Hepatic stellate cell (primary cell): ENCODE data around the gene DYNLL1.
"Not testable (repeated sequence)": the region's sequence is repeated elsewhere in the genome, so short reads cannot be mapped to it uniquely, and the experiment has no call there.

Source experiments
- DNase-seq: peaks from one replicate; pipeline ENCODE4 v3.0.0; 2011; ENCODE audit warnings: low spot score

Gene DYNLL1

DNA sequence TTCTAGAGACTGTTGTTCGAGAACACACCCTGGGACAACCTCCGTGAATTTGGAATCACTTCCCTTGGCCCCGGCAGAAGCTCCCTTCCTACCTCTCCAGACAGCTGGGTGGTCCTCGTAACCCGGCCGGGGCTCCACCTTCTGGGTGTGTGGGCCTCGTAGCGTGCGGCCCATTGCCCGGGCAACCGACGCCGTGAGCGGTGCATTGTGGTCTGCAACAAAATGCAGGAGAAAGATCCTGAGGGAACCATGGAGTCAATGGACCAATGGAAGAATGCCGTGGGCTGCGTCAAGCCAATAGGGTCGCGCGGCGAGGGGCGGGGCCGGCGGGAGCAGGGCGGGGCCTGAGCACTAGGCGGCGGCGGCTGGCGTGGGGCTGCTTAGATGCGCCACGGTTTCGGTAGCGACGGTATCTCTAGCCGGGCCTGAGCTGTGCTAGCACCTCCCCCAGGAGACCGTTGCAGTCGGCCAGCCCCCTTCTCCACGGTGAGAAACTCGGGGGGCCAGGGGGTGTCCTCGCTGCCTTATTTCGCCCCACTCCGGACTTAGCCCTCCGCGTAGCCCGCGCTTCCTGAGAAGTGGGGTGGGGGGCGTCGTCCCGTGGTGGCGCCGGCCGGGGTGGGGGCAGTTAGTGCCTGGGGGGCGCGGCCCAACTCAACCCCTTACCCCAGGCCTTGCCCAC is at the start of gene DYNLL1:
Gene DYNLL1, plus strand, starts transcription at position 383 of the 682 bp plus-strand sequence. CDS start 309 bp downstream, outside the sequence.
- peak; percentile 99 for DNase-seq

DNA sequence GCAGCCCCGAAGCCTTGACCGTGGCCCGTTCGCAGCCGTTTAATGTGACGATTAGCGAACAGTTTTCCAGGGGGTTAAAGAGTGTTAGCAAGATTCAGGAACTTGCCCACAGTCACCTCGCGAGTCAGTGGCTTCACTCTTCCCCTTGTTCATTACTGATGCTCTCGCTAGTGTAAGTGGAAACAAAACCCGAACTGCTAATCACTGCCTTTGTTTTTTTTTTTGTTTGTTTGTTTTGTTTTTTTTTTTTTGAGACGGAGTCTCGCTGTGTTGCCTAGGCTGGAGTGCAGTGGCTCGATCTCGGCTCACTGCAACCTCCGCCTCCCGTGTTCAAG is 49.1 kb upstream of the DYNLL1 start:
- not testable (repeated sequence) for DNase-seq

DNA sequence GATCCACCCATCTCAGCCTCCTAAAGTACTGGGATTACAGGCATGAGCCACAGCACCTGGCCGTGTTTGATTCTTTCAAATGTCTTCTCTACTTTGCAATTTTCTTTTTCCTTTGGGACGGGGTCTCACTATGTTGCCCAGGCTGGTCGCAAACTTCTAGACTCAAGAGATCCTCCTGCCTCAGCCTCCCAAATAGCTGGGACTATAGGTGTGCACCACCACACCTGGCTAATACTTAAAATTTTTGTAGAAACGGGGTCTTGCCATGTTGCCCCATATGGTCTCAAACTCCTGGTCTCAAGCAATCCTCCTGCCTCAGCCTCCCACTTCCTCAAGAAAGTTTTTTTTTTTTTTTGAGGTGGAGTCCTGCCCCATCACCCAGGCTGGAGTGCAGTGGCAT is 47.9 kb upstream of the DYNLL1 start:
- no peak for DNase-seq

DNA sequence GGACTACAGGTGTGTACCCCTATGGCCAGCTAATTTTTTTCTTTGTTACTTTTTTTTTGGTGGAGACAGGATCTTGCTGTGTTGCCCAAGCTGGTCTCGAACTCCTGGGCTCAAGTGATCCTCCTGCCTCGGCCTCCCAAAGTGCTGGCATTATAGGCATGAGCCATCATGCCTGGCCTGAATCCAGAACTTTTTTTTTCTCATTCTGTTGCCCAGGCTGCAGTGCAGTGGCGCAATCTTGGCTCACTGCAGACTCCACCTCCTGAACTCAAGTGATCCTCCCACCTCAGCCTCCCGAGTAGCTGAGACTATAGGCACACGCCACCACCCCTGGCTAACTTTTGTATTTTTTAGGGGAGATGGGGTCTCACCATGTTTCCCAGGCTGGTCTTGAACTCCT is 43.4 kb upstream of the DYNLL1 start:
- not testable (repeated sequence) for DNase-seq

DNA sequence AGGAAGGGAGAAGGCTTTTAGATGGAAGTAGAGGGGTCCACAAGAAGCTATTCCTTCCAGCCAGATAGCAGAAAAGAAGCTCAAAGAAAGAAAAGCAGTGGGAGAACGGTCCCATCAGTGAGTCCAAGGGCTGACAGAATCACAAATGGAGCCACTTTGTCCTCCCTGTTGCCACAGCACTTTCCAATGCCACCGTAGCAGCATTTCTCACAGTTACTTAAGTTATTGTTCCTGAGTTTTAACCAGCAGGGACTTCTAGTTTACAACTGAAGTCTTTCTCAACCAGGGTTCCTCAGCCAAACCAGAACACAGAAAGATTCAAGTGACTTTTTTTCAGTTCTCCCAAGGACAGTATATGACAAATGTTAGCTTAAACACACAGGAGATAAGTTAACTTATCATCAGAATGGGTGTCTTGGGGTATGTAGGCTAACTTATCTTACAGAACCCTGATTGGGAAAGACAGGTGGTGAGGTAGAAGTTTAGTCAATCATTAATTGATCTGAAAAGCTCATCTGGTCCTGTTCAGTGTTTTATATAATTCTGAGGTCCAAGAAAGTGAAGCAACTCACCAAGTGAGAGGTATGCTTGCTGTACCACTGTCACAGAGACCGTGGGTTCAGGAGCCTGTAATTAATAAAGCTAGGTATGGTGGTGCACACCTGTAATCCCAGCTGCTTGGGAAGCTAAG is 42.7 kb upstream of the DYNLL1 start:
- DNase-seq = no peak

DNA sequence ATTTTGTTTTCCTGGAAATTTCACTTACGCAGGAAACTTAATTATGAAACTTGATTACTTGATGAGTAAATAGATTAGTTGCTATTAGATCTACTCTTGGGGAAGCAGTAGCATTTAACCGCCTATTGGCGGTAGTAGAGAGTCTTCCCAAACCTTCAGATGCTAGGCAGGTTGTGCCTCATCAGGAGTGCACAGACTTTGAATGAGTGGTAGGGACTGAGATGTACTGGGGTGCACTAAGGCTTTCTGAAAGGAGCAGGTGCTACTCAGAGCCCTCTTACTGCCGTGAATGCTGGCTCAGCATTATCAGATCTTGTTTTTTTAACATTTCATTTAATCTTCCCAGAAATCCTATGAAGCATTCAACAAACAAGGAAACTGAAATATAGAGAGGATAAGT is 41.9 kb upstream of the DYNLL1 start:
- peak; percentile 34 for DNase-seq

DNA sequence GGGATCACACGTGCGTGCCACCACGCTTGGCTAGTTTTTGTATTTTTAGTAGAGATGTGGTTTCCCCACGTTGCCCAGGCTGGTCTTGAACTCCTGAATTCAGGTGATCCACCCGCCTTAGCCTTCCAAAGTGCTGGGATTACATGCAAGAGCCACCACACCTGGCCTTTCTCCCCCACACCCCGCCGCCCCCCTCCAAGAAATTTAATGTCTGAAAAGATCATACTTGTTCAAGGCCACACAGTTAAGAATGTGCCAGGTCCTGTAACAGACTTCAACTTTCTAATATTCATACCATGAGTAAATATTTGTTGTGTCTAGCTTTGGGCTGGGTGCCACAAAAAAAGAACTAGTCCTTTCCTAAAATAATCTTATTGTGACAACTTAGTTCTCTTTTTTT is 40.6 kb upstream of the DYNLL1 start:
- no peak for DNase-seq

DNA sequence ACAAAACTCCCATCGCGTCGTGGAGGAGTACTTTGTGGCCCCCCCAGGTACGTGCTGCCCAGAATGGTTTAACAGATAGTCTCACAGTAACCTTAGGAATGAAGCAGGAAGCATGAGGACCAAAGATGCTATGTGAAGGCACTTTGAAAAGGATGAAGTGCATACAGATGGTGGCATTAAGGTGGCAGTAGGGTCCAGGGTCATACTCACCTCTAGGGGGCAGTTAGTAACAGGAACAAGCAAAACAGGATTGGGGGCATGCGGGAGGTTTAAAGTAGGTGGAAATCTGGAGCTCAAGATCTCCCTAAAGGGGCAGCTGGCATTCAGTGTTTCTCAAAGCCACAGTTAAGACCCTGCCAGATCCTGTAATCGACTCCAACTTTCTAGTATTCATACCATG is 38.8 kb upstream of the DYNLL1 start:
- no peak for DNase-seq

DNA sequence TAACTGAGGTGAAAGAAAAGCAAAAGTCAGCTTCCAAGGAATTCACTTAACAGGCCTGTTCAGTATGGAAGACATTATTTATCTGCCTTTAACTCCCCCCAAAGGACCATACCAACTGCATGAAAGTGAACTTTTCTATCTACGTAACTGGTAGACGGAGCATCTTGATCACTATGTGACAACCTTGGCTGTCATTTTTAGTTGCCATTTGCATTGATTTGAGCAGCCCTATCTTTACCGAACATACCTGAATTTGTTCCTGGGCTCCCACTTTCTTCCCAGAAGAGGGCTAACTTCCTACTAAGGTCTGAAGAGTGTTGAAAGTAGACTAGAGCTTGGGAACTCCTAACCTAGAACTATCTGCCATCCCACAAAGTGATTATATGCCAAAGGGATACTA is 35.8 kb upstream of the DYNLL1 start:
- DNase-seq = no peak

DNA sequence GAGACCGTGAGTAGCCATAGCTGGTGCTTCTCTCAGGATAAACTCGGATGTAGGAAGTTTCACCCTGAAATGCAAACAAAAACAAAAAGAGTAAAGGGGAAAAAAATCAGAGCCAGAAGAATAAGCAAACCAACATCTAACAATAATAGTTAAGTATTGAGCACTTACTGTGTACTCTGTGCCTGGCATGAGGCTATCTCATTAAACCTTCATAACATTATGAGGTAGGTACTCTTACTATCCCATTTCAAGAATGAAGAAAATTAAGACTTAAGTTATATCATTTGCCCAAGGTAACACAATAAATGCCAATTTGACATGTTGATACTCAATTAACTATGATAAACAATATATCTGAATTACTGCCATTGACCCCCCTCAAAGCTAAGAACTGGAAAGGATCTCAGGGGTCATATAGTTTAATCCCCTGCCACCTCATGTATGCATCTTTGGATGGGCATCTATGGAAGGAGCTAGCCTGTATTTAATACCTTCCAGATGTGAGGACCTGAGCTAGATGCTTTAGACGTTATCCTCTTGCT is 33.7 kb upstream of the DYNLL1 start:
- DNase-seq = no peak

DNA sequence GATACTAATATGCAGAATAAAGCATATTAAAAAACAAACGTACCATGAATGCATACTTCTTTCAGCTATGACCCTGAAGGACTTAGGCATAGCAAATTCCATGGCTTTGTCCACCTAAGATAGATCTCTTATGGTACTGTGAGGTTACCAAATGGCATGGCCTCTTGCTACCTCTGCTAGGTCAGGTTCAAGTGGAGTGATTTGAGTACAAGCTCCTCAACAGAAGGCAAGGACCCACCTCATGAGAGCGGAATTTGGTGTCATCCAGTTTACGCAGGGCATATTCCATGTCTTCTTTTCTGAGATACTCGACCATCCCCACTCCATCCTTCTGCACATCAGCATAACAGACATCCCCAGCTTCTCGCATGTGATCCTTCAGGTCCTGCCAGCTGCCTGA is 32.2 kb upstream of the DYNLL1 start:
- DNase-seq = no peak

DNA sequence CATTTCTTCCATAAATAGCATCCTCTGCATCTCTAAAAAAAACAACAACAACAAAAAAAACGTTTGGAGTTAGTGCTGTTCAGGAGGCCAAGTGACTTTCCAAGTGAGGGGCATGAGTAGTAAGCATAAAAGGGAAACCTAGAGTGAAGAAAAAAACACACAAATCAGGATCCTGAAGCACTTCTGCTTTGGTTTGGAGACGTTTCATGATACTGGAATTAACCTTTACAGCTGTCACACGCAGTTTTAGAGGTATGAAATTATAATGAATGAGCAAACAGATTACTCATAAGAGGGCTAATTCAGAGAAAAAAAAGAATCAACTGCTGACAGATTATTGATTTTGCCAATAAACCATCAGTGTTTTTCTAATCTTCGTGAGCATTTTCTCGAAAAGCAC is 30.2 kb upstream of the DYNLL1 start:
- no peak for DNase-seq

DNA sequence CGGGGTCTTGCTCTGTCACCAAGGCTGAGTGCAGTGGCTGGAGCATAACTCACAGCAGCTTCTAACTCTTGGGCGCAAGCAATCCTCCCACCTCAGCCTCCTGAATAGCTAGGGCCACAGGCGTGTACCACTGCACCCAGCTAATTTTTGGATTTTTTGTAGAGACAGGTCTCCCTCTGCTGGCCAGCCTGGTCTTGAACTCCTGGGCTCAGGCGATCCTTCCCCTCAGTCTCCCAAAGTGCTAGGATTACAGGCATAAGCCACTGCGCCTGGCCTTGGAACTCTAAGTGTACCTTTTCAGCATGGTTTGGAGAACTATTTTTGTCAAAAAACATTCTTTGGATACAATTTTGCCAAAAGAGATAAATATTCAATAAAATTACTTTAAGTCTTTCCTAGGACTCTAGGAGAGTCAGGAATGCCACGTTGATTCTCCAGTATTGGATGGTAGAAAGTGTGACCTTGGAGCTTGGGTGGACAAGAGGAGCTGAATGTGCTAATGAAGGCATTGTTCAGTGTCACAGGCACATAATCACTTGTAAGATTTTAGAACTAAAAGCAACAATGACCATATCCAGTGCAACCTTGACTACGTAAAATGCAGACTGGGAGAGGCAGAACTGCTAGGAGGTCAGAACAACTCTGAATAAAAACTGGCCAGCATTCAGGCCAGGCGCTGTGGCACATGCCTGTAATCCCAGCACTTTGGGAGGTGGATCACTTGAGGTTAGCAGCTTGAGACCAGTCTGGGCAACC is 29.2 kb upstream of the DYNLL1 start:
- DNase-seq = no peak

DNA sequence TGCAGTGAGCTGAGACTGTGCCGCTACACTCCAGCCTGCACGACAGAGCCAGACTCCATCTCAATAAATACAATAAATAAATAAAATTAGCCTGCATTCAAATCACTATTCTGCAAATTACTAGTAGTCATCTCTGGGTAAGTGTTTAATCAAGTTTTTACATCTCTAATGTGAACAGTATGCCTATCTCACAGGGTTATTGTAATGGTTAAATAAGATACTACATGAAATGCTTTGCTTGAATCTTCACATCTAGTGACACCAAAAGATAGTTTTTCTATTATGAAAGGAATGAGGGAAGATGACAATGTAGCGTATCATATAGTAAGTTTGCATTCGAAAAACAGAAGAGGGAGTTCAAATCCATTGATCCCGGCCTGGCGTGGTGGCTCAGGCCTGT is 28.5 kb upstream of the DYNLL1 start:
- no peak for DNase-seq

DNA sequence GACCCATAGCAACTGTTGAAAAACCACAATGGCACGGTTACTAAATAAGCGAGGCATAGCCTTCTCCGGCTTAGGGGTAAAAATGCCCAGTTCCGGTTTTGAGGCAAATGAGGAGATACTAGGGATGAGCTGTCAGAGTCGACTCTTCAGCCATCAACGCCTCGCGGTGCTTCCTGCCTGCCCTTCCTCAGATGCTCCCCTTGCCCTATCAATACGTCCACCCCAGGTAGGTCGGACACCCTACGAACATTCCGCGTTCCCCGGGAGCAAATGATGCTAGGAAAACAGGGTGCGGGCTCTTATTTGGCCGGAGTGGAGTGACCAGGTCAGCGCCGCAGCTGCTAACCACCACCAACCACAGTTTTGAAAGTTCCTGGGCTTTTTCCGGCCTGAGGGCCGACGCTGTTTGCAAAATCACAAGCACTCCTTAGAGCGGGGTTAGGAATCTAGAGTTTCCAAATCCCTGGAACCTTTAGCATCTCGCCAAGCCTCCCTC is 27.5 kb upstream of the DYNLL1 start:
- DNase-seq = peak; percentile 68

DNA sequence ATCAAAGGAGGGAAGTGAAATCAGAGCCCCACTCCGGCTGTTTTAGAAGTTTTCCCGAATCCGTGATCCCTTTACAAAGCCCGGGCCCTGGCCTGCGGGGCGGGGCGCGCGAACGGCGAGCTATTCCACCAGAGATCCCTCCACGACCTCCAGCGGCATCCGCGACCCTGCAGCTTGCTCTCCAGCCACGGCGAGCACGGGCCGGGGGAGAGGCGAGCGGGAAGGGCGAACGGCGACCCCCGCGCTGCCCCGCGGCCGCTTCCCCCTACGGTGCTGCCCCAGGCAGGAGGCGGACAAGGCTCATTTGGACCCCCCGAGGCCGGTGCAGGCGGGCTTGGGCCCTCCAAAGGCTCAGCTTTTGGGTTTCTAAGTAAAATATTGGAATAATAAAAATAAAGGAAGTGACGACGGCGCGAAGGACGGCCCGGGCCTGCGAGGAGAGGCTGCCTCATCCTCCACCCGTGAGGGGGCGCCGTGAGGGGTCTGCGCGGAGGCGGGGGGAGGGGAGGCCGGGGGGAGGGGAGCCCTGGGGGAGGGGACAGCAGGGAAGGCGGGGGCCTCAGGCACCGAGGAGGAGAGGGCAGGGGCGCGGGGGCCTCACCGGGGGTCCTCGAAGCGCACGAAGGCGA is 27.0 kb upstream of the DYNLL1 start:
- DNase-seq = peak; percentile 35

DNA sequence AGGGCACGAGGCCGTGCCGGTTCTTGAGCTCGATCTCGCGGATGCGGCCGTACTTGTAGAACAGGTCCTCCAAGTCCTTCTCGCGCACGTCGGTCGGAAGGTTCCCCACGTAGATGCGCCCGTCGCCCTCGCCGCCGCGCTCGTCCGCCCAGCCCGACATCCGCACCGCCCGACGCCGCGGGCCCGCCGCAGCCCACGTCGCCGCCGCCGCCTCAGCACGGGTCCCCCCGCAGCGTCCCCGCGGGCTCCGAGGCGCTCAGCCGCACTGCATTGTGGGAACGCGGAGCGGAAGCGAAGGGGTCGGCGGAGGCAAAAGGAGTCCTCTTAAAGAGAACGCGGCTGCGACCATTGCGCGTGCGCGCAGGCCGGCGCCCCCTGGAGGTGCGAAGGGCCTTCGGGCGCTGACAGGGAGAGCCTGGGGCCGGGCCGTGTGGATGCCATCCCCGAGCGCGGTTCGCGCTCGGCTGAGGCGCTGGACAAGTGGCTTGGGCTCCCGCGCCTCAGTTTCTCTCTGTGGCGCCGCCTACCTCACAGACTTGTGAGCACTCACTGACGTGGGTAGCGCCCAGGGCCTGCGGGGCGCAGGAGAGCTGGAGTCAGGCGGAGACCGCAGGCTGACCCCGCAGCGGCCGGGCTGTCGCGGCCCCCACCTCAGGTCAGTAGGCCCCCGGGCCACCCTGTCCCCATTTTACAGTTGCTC is 26.3 kb upstream of the DYNLL1 start, which contains the start of gene SRSF9:
Gene SRSF9, minus strand, starts transcription at position 299 of the 700 bp plus-strand sequence. Its CDS starts 139 bp downstream, at position 160.
- DNase-seq = peak; percentile 99

DNA sequence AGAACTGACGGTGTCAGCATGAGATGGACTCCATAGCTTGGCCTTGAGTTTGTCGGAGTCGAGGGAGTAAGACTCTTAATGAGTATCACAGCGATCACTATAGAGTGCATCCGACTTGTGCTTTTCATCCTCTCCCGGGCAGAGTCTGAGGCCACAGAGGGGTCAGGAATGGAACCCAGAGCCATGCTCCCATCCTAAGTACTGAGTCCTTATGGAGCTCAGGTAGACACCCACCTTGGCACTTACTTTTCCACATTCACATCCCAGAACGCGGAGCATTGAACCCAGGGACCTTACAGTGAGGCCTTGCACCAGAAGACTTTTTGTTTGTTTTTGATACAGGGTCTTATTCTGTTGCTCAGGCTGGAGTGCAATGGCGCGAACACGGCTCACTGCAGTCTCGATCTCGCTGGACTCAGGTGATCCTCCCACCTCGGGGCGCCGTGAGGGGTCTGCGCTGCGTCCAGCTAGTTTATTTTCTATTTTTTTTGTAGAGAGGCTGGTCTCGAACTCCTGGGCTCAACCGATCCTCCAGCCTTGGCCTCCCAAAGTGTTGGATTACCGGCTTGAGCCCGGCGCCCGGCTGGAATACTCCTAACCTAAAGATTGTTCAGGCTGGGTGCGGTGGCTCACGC is 25.6 kb upstream of the DYNLL1 start:
- no peak for DNase-seq

DNA sequence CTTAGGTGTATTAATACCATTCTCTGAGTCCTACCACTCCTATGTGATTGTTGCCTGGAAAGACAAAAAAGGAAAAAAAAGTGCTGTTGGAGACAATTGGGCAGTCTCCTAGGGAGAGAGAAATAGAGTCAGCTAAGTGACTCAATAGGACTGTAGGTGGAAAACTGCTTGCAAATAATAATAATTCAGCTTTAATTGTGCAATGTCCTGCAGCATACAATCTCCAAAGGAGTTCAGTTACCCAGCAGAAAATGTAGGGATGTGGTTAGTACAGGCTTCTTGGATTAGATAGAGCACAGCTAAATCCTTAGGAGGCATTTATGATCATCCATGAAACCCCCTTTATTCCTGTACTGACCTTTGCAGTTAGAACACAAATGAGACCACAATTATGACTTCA is 23.4 kb upstream of the DYNLL1 start:
- DNase-seq = no peak

DNA sequence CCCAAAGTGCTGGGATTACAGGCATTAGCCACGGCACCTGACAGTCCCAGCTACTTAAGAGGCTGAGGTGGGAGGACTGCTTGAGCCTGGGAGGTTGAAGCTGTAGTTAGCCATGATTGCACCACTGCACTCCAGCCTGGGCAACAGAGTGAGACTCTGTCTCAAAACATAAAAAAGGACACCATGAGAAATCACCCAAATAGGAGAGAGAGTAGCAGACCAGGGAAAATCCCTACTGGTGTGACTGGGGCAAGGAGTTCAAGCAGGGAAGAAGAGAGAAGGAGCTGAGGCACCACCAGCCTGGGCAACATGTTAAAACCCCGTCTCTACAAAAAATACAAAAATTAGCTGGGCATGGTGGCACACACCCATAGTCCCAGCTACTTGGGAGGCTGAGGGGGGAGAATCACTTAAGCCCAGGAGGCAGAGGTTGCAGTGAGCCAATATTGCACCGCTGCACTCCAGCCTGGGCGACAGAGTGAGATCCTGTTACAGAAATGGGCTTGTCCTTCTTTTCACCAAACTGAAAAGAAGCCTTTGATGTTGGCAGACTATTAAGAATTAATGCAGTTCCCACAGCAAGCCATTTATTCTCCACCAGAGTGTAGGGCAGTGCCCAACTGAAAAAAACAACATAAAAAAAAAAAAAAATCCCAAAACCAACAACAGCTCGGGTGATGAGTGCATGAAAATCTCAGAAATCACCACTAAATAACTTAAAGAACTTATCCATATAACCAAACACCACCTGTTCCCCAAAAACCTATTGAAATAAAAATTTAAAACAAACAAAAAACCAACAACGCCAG is 21.9 kb upstream of the DYNLL1 start:
- DNase-seq = no peak
